AG04449 (cell line): ENCODE measurements around the gene RPL22.

ENCODE experiments used
- CTCF ChIA-PET: fragments of 350-600 bp; formaldehyde crosslinking; extraction: SDS; loops from one replicate; lab custom pipeline; 2021; ENCODE audit warnings: antibody characterized with exemption; lab: Yijun Ruan, JAX
- POLR2A ChIA-PET: fragments of 400-600, 350-600 bp; formaldehyde crosslinking; extraction: SDS; loops from one replicate; lab custom pipeline; 2020; ENCODE audit warnings: antibody characterized with exemption, inconsistent platforms; lab: Yijun Ruan, JAX
- DNase-seq: peaks from one replicate; pipeline ENCODE4 v3.0.0-alpha.2; 2010; ENCODE audit warnings: low read depth, low spot score
- H3K4me3 ChIP-seq: 2 replicates; pipeline ENCODE4 v1.5.1; 2011; ENCODE audit warnings: low read depth, mild to moderate bottlenecking, control low read depth, low read length
- TF ChIP-seq, protein P1 (sequence below): IDR thresholded peaks from one replicate; pipeline ENCODE4 v1.5.1; 2011; ENCODE audit warnings: mild to moderate bottlenecking, moderate library complexity, low read length, control low read depth, inconsistent platforms; ENCODE audit not compliant: insufficient read depth; ENCODE audit errors: missing control alignments

The RPL22 gene

DNA sequence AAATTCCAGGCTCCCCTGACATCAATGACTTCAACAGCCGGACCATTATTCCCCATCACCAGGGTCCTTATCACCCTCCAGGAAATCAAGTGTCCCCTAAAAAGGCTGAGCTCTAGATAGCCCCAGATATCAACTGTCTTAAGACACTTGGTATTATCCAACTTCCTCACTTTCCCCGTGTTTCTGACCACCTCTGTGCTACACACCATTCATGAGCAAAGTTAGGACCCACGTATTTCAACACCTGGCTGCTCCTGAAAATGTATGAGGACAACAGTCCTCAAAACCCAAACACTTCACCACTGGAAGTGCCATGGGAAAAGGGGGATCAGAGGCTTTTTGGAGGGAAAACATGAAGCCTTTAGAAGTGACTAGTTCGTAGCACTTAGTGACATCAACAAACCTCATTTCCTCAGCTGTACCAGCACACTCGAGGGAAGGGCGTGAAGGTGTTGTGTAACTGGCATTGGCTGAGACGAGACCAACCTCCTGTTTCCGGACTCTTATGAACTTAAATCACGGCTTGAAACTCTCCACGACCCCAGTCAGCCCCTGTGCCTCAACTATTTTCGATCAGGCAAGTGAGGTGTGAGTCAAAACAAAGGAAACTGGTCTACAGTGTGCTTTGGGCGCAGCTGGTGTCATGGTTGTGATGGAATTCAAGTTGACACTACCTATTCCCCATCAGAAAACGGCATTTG, 15.2 kb downstream of the RPL22 start:
- POLR2A ChIA-PET, result interaction anchor here (1.4 kb wide), 1 partner anchor 14 kb away, joined by 3 read pairs; no protein-coding TSS in a partner anchor
- no peak for DNase-seq
- CTCF ChIA-PET, result interaction anchor here (0.9 to 4.4 kb wide), 6 partner anchors 12 to 61 kb away, joined by 3 to 35 read pairs (median 8); partner anchors contain the start of gene RNF207
- TF ChIP-seq, protein P1, sequence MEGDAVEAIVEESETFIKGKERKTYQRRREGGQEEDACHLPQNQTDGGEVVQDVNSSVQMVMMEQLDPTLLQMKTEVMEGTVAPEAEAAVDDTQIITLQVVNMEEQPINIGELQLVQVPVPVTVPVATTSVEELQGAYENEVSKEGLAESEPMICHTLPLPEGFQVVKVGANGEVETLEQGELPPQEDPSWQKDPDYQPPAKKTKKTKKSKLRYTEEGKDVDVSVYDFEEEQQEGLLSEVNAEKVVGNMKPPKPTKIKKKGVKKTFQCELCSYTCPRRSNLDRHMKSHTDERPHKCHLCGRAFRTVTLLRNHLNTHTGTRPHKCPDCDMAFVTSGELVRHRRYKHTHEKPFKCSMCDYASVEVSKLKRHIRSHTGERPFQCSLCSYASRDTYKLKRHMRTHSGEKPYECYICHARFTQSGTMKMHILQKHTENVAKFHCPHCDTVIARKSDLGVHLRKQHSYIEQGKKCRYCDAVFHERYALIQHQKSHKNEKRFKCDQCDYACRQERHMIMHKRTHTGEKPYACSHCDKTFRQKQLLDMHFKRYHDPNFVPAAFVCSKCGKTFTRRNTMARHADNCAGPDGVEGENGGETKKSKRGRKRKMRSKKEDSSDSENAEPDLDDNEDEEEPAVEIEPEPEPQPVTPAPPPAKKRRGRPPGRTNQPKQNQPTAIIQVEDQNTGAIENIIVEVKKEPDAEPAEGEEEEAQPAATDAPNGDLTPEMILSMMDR, result no peak
- H3K4me3 ChIP-seq, result no peak overlapping the region

DNA sequence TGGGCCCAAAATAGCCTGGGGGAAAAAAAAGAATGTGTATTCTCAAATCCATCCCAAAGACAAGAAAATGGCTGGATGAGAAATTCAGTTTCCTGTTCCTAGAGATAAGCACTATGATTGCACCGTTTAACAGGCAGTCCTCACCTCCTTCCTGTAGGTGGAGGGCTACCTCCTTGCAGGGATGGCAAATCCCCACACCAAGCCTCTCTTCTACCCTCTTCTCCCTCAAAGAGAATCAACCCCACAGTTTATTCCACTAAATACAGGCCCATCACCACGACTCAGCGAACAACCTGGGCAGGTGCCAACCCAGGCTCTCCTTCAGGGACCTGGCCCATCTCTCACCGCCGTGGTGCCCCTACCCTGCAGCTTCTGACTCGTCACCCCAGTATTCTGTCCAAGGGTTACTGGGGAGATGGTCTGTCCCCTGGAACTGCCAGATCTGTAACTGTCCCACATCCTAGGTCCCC, 15.8 kb downstream of the RPL22 start:
- DNase-seq, result no peak
- CTCF ChIA-PET, result interaction anchor here (0.9 to 4.4 kb wide), 7 partner anchors 8 to 130 kb away, joined by 3 to 35 read pairs (median 5); partner anchors contain the start of gene RNF207
- no peak overlapping the region for H3K4me3 ChIP-seq
- TF ChIP-seq, protein P1, result no peak
- POLR2A ChIA-PET, result no interaction called here

- ChIA-PET CTCF (interaction anchor here (1.1 kb wide), 1 partner anchor 188 kb away, joined by 3 read pairs; no protein-coding TSS in a partner anchor), POLR2A (no interaction called here)
- DNase-seq, result no peak
- TF ChIP-seq, protein P1, result no peak
- no peak overlapping the region for H3K4me3 ChIP-seq
These were observed 18.0 kb downstream of the RPL22 start for GRCh38 chr1:6181347-6181770.

DNA sequence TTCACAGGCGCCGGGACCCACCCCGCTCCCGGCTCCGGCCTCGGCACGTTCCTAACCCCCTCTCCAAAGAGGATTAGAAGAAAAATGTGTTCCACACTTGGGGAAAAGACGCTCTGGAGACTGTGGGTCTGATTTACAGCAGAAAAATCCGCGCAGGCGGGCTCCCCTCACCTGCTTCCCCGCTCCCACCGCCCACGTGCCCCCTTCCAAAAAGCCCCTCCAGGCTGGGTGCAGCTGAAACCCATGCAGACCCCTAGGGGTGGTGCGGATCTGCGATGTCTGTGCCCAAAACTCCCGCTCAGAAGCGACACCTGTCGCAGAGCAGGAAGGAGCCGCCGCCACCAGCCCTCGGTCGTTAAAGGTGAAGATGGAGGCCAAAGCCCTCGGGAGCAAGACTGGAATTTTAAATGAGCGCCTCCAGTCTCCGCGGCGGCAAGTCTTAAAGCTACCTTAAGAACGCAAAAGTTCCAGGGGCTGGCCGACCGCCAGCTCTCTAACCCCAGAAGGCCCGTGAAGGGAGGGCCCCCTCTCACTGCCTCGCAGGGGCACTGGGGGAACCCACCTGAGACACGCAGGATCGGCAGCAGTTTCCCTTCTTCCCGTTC, 18.6 kb downstream of the RPL22 start:
- H3K4me3 ChIP-seq, result no peak overlapping the region
- TF ChIP-seq, protein P1, result no peak
- ChIA-PET CTCF (interaction anchor here (1.1 kb wide), 1 partner anchor 188 kb away, joined by 3 read pairs; no protein-coding TSS in a partner anchor), POLR2A (no interaction called here)
- no peak for DNase-seq

DNA sequence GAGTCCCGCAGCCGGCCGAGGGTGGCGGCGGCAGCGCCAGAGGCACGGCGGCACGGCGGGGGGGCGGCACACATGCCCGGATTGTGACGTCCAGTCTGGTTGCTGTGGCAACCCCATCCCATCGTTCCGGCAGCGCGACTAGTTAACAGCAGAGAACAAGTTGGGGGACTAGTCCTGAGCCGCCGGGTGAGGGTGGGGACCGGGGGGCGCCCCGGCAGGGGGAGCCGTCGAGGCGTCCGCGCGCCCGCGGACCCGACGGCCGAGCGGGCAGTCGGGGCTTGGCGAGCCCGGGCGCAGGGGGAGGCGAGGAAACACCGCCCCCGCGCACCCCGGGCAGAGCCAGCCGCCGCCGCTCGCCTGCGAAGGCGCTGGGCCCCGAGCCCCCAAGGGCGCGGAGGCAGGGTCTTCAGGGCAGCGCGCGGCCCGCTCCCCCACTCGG, 19.1 kb downstream of the RPL22 start, which contains the start of gene CHD5:
Gene CHD5, minus strand, starts transcription at position 54 of the 439 bp plus-strand sequence. CDS start 298 bp downstream, outside the sequence.
- ChIA-PET POLR2A (no interaction called here), CTCF (interaction anchor here (1.0 to 1.1 kb wide), 2 partner anchors 146 to 187 kb away, joined by 3 read pairs; no protein-coding TSS in a partner anchor)
- H3K4me3 ChIP-seq, result no peak within 1 kb of the TSS
- no peak for DNase-seq
- TF ChIP-seq, protein P1, result no peak
